ENCODE results near the gene HEATR9.

GRCh38 chr17:35816723-35817122, 52.0 kb downstream of the HEATR9 start:
- no peak for TF ChIP-seq CTCF (IDR thresholded peaks at IDR 0.05; ENCODE audit: borderline replicate concordance, extremely low read depth, low read length, poor library complexity, severe bottlenecking)
- no peak for TF ChIP-seq EZH2 (IDR thresholded peaks at IDR 0.05; ENCODE audit: borderline replicate concordance, low read depth, low read length, severe bottlenecking)

Data from DND-41 (cell line).